ENCODE data around the gene L3MBTL4. TPM values are rescaled to one million over a fixed set of nuclear protein-coding genes. Genes with fewer than 3 reads are reported as not detected.

L3MBTL4 gene
- total RNA-seq, 1 experiment from 2014 or later, result not detected

GRCh38 chr18:6236258-6236657 is 178.5 kb downstream of the L3MBTL4 start:
- BruUV-seq (replicated peaks), result no TSS peak
- no peaks in the 10 kb centered on the region for H3K4me1 ChIP-seq (ENCODE audit: control insufficient read depth in 1 of 2, insufficient read depth in 2 of 2, low read length in 2 of 2)
- H3K9ac ChIP-seq (ENCODE audit: low read length), result no peak overlapping the region
- H3K9me3 ChIP-seq (ENCODE audit: control insufficient read depth in 1 of 2, insufficient read depth in 1 of 2, low read depth in 1 of 2, low read length in 2 of 2), result peaks cover 0 to 11% of the 10 kb centered on the region in 2 experiments; a peak in 2 of 4 replicates
- no peaks in the 10 kb centered on the region for H3K79me2 ChIP-seq (ENCODE audit: insufficient read depth, low read length)
- DNase-seq (ENCODE audit: low read depth, low spot score), result no peak
- H3K27me3 ChIP-seq (ENCODE audit: insufficient read depth, low read length), result no peaks in the 10 kb centered on the region
- POLR2A ChIA-PET, result no interaction called here
- ATAC-seq, result no peak
- CTCF ChIA-PET, result no interaction called here
- TF ChIP-seq EGR1 (IDR thresholded peaks at IDR 0.05; ENCODE audit: low read depth) (no peak), ZFX (IDR thresholded peaks at IDR 0.05) (no peak), CTCF (IDR thresholded peaks at IDR 0.05 in 2 of 3, conservative IDR thresholded peaks at IDR 0.05 in 1 of 3; ENCODE audit: borderline replicate concordance in 1 of 3, insufficient read depth in 1 of 3, low read depth in 2 of 3, low read length in 2 of 3) (no peak), ZBTB33 (IDR thresholded peaks at IDR 0.05; ENCODE audit: extremely low read depth, insufficient replicate concordance, low read length) (no peak), TCF7L2 (IDR thresholded peaks at IDR 0.05; ENCODE audit: borderline replicate concordance, extremely low read depth, insufficient read depth, insufficient read length) (no peak), POLR2A (IDR thresholded peaks at IDR 0.05; ENCODE audit: borderline replicate concordance, extremely low read depth, insufficient read depth, insufficient read length) (no peak), CEBPB (IDR thresholded peaks at IDR 0.05; ENCODE audit: low read depth) (no peak), SIN3A (IDR thresholded peaks at IDR 0.05; ENCODE audit: low read depth) (no peak), YY1 (IDR thresholded peaks at IDR 0.05; ENCODE audit: extremely low read depth, insufficient replicate concordance, low read depth, low read length) (no peak), ELF1 (IDR thresholded peaks at IDR 0.05; ENCODE audit: borderline replicate concordance, low read depth) (no peak), SP1 (IDR thresholded peaks at IDR 0.05; ENCODE audit: low read depth) (no peak), POLR2AphosphoS5 (IDR thresholded peaks at IDR 0.05; ENCODE audit: low read depth, low read length) (no peak), FOSL1 (IDR thresholded peaks at IDR 0.05; ENCODE audit: low read depth) (no peak), SRF (IDR thresholded peaks at IDR 0.05; ENCODE audit: low read depth) (no peak), ZNF274 (IDR thresholded peaks at IDR 0.05; ENCODE audit: low read depth, low read length) (no peak), JUND (IDR thresholded peaks at IDR 0.05) (no peak)
- TF ChIP-seq, protein P1, sequence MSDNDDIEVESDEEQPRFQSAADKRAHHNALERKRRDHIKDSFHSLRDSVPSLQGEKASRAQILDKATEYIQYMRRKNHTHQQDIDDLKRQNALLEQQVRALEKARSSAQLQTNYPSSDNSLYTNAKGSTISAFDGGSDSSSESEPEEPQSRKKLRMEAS (IDR thresholded peaks at IDR 0.05), result no peak
- H3K9me2 ChIP-seq (ENCODE audit: insufficient read depth), result no peaks in the 10 kb centered on the region
- no peak overlapping the region for H3K4me2 ChIP-seq (ENCODE audit: low read length)
- RAD21 ChIA-PET (ENCODE audit: low non-redundant PET in 1 of 2, low total read pairs in 2 of 2, uncharacterized antibody in 2 of 2, unreplicated experiment in 2 of 2), result no interaction called here
- no peak overlapping the region for H3K4me3 ChIP-seq (replicated peaks in 1 of 2; ENCODE audit: low read depth in 1 of 2, low read length in 2 of 2)
- intact Hi-C loops (cut with micrococcal nuclease), result no loop called here
- no peak overlapping the region for H2AFZ ChIP-seq (ENCODE audit: low read depth, low read length, poor library complexity, severe bottlenecking)
- no peaks in the 10 kb centered on the region for H4K20me1 ChIP-seq (ENCODE audit: insufficient read depth)
- no peak overlapping the region for H3K27ac ChIP-seq (ENCODE audit: low read depth, low read length)
- H3K36me3 ChIP-seq (ENCODE audit: control insufficient read depth in 1 of 2, insufficient read depth in 2 of 2, low read length in 2 of 2), result no peaks in the 10 kb centered on the region
